NCI-H1417 treated with DMSO at 0.1 percent for 48 hours (cell line): ENCODE results near the gene MTMR12.
"Not testable (repeated sequence)": the region's sequence is repeated elsewhere in the genome, so short reads cannot be mapped to it uniquely, and the experiment has no call there.

Experiments used
- DNase-seq: peaks from one replicate; lab custom pipeline; 2025; lab: John Stamatoyannopoulos, UW

The MTMR12 gene

DNA sequence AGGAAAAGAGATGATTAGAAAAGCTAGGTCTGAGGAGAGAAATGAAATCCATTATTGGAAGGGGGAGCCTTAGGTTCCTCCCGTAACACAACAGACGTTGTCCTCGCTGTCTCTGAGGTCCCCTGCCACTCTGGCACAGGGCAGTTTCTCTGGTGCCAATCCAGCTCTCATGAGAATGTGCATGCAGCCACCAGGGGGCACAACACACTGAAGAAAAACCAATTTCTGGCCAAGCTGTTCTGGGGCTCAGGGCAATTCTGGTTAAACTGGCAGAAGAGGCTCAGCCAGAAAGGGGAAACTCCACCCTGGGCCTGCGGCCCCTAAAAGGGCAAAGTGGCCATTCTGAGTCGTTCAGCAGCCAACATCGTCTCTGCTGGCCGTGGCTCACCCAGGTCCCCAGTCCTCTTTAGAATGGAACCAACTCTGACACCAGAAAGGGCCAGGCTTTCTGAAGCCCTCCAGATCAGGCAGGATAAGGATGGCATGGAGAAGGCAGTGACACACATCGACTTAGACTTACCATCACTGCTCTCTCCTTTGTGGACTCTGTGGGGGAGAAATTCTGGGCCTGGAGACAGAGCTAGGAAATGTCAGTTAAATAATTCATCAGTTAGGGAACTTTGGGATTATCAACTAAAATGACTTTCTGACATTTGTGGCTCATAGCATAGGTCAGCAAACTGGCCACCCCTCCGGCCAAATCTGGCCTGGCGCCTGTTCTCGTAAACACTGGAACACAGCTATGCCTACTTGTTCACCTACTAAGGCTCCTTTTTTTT lies 80.1 kb downstream of the MTMR12 start:
- DNase-seq: no peak

DNA sequence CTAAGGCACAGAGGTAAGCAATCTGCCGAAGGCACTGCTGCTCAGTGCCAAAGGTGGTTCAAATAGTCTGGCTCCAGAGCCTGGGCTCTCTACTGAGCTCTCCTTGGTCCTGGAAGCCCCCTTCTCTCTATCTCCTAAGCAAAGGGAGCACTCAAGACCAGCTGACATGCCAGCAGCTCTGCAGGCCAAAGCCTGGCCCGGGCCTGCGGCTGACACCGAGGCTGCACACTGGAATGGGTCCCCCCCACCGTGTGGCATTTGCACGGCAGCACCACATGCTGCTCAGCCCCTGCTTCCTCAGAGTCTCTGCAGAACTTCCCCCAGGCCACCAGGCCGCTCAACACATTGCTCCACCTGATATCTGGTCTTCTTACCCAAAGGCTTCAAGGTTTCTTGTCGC lies 80.8 kb downstream of the MTMR12 start:
- no peak for DNase-seq

DNA sequence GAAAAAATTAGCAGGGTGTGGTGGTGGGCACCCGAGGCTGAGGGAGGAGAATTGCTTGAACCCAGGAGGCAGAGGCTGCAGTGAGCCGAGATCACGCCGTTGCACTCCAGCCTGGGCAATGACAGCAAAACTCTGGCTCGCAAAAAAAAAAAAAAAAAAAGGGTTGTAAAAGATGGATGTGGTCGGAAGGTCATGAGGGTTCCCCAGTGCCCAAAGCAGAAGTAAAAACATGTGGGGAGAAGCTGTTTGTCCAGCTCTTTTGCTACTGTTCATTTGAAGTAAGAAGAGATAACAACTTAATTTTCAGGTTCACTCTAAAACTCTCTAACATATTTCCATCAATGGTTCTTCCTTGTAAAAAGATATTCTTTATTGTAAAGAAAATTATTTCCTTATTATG lies 81.5 kb downstream of the MTMR12 start:
- no peak for DNase-seq

DNA sequence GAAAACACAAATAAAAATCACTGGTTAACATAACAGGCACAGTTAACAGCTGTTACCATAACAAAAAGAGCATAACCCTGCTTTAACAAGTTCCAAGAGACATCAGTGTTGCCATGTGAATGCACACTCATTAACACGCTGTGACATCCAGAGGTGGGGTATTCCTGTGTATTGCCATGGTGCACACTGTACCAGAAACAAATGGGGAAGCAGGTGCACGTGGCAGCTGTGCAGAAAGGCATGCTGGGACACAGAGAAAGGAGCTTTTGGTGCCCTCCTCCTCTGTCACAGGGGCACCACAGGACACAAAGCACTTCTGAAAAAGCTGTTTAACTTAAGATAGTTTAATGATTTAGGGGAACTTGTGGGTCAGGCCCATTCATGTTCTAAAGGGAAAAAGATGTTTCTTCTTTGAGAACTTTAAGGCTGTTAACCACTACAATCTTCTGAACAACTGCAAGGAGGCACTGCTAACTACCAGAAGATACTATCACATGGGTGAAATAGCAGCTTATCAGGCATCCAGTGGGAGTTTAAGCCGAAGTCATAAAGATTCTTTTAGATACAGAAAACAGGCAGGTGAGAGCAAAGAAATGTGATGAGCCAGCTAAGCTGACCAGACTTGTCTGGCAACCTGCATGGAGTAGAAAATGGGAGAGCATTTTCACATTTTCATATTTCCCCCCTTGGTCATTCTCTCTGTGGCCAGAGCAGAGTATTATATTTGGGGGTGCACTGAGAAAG lies 82.2 kb downstream of the MTMR12 start:
- no peak for DNase-seq

DNA sequence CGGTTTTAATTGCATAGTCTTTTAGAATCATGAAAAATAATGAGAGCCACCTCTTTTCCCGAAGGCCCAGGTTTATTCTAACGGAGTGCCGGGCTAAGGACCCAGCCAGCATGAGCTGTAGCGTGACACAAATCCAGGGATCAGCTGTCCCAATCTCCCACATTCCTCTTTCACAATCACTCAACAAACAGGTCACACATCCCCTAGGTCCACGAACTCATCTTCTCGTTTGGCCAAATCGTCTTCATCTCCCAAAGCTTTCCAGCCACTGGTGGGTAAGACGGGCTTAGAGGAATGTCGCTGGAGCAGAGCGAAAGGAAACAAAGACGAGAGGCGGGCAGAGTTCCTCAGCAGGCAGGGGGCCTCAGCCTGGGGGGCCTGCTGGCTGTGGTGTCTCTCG lies 83.2 kb downstream of the MTMR12 start:
- DNase-seq: no peak

DNA sequence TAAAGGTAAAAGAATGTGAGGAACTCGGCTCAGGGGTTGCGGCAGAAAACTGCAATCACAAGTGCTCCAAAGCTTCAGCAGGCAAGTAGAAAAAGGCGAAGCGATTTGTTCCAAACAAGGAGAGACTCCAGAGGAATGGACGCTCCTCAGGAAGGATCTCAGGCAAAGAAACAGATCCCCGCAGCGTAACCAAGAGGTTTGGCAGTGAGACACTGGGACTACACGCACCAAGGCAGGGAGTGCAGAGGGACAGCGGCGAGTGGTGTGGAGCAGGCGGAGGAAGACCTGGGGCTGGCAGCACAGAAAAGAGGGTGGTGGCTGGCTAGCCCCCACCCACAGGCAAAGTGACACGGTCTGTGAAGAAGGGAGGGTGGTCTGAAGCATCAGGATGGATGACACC lies 83.9 kb downstream of the MTMR12 start:
- no peak for DNase-seq

DNA sequence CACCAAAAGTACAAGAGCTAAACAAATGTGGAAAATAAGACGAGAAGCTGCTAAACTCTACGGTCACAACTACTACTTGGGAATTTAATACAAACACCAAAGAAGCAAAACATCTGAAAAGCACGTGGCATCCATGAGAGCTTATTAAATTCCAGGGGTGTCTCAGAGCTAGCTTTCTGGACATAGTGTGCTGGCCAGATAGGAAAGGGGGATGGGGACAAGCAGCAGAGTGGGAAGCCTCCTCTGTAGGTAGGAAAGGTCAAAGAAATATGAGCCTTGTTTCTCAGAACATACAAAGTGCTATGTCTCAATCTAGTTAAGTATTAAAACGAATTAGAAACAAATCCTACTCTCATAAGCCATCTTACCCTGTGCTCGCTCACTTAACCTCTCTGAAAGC lies 87.3 kb downstream of the MTMR12 start:
- DNase-seq: no peak

DNA sequence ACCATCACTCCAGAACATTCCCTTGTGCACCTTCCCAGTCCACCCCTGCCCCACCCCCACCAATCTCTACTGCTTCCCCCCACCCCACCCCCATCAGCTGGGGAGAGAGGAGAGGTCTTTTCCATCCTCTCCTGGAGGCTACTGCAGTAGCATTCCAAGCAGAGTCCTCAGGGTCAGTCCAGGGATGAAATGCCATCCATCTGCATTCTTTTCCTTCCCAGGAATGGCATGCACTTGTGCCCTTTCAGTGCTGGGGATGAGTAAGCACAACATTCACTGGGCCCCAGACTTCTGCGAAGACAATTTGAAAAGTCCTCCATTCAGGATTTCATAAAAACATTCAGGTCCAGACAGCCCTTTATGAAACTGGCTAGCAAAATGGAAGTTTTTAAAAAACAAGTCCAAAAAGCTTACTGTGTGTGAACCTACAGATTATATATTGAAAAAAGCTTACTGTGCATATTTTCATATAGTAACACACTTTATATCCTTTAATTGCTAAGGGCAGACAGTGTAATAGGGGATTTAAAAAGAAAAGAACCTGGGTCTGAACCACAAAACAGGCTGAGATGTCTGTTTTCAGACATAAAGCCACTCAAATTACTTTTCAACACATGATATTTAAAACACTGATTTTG lies 88.6 kb downstream of the MTMR12 start:
- no peak for DNase-seq

DNA sequence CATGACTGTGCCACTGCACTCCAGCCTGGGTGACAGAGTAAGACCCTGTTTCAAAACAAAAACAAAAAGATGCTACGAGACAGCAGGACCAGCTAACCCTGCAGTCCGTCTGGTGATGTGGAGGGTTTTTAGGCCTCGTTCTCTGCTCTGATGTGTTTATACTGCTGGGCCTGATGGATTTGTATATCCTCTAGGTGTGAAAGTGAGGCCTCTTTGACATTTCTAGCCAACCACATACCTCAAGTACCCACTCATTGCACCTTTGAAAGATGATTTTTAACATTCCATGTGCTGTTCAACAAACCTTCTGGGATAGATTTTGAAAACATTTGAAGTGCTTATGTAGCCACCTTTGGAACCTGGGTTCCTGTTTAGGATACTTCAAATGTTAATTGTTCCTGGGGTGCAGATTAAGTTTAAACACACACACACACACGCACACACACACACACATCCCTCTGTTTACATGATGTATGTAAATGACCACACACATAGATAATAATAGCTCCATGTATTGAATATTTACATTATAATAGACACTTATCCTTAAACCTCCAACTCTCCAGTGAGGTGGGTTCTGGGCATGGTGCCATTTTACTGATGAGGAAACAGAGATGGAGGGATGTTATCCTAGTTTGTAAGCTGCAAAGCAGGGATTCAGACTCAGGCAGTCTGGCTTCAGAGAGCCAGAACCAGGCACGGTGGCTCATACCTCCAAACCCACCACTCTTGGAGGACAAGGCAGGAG lies 89.8 kb downstream of the MTMR12 start:
- DNase-seq: no peak

DNA sequence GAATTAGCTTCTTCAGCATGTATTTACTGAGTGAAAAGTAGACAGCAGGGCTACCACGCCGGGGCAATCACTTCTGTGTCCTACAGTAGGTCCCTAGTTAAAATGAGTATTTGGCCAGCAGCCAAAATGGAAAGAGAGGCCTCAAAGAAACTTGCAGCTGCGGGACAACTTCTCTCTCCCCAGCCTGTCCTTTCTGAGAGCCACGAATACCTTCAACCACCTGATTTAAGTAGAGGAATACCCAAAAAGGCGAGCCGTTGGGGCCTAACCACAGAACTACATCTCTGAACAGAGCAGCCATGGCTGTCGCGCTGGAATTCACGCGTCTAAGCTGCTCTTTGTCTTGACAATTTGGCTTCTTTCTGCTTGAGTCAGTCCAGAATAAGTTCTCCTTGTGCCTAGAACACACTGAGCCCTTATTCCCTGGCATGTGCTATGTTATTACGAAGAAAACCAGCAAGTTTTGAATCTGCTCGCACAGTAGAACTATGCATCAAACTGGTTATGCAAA lies 94.8 kb downstream of the MTMR12 start:
- no peak for DNase-seq

DNA sequence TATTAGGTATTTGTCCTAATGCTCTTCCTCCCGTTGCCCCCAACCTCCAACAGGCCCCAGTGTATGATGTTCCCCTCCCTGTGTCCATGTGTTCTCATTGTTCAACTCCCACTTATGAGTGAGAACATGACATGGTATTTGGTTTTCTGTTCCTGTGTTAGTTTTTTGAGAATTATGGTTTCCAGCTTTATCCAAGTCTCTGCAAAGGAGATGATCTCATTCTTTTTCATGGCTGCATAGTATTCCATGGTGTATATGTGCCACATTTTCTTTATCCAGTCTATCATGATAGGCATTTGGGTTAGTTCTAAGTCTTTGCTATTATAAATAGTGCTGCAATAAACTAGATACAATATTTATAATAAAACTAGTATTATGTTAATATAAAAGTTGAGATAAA lies 98.4 kb downstream of the MTMR12 start:
- not testable (repeated sequence) for DNase-seq

DNA sequence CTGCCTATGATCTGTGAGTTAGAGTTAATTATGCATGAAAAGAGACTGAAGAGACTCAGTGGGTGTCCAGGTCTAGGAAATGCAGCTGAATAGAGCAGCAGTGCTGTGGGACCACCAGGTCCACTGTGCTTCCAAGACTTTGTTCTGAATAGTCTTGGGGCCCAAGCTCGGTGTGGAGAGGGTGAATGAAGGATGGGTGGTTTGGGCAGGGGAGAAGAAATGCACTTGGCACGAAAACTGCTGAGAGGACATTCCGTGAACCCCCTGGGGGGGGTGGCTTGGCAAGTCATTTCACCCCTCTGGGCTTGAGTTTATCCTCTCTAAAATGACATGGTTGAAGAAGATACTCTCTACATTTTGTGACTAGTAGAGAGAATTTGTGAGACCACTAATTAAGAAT lies 102.6 kb downstream of the MTMR12 start:
- DNase-seq: no peak

DNA sequence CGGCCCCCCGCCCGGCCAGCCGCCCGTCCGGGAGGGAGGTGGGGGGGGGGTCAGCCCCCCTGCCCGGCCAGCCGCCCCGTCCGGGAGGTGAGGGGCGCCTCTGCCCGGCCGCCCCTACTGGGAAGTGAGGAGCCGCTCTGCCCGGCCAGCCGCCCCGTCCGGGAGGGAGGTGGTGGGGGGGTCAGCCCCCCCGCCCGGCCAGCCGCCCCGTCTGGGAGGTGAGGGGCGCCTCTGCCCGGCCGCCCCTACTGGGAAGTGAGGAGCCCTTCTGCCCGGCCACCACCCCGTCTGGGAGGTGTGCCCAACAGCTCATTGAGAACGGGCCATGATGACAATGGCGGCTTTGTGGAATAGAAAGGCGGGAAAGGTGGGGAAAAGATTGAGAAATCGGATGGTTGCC lies 103.9 kb downstream of the MTMR12 start:
- DNase-seq: not testable (repeated sequence)

DNA sequence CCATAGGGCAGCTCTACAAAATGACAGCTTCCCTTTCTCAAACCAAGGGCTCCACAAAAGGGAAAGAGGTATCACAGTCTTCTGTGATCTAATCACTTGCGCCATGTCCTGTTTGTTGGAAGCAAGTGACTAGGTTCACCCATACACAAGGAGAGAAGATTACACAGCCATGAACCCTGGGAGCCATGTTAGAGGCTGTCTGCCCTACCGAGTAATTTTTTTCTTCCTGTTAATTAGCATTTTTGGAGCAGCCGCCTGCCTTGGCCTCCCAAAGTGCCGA lies 105.4 kb downstream of the MTMR12 start:
- no peak for DNase-seq

DNA sequence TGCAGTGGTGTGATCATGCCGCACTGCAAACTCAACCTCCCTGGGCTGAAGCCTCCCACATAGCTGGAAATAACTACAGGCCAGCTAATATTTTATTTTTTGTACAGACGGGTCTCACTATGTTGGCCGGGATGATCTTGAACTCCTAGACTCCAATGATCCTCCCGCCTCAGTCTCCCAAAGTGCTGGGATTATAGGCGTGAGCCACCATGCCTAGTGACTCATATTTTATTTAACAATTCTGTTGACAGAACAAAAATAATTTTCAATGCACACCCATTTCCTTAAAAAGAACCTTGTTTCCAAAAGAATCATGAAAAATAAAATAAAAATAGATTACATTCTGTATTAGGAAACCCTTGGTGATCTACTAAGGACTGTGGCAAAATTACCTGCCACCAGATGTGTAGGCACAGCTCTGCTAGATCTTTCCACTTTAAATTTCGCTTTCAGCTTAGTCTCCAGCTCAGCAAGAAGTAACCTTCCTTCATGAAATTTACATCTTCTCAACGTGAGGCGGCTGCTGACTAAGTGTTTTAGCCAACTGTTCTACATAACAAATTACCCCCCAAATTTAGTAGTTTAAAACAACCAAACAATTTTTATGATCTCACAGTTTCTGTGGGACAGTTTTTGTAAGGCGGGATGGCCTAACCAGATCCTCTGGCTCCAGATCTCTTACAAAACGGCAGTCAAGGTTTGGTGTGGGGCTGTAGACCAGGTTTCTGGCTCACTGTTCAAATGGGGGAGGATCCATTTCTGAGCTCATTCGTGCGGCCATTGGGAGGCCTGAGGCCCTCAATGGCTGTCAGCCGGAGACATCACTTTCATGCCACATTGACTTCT lies 106.0 kb downstream of the MTMR12 start:
- DNase-seq: no peak

DNA sequence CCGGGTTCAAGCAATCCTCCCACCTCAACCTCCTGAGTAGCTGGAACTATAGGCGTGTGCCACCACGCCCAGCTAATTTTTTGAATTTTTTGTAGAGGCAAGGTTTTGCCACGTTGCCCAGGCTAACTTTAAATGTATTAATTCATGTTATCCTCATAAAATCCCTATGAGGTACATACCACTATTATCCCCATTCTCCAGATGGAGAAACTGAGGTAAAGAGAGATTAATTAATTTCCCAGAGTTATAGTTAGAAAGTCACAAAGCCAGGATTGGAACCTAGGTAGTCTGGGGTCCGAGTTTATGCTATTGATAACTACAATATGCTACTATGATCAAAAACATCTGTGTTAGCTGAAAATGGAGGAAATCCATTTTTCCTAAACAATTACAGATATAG lies 106.7 kb downstream of the MTMR12 start:
- no peak for DNase-seq

DNA sequence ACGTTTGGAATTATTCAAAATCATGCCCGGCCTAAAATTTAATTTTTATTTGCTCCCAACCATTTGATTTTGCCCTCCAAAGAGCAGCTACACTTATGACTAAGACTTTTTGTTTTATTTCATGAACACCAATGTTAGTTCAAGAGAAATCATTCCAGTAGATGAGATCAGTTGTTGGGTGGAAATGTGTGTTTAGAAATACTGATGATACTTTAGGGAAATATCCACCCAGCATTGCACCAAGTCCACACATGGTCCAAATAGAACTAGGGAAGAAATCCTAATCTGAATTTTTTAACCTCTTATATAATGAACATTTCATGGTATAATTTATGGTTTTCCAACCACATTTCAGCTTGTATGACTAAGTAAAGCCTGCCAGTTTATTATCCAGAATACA lies 110.3 kb downstream of the MTMR12 start:
- no peak for DNase-seq

DNA sequence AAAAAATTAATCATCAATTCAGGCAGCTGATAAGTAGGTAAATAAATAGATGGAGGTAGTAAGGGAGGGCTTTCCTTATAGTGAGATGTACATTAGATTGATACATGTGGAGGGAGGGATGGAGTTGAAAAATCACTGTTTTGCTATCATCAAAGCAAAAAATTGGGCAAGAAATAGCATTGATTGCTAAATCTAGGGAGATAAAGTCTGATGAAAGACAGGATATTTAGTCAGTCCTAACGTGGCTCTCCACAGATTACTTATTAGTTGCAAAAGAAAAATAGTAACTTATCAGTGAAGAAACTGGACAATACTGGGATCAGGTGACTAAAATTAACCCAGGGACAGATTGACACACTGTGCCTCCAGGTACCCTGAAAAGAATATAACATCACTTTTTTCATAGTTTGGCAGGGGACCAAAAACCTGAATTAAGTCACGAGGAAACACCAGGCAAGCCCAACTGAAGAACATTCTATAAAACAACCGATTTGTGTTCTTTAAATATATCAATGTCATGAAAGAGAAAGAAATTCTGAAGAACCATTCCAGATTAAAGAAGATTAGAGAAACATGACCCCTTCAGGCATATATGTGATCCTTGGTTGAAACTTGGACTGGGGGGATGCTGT lies 111.5 kb downstream of the MTMR12 start:
- no peak for DNase-seq

DNA sequence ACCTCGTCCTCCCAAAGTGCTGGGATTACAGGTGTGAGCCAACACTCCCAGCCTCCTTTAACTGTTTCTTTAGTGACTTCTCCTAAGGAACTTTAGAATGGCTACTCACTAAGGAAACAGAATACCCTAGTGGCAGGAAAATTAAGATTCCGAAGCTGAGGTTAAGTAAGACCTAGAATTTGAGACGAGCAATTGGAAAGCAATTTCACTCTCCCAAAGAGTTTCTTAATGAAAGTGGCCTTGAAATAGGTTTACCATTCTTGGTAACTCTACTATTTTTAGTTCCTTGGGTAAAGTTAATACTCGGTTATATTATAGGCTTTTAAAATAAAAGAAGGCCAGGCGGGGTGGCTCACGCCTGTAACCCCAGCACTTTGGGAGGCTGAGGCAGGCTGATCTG lies 115.7 kb downstream of the MTMR12 start:
- DNase-seq: no peak

DNA sequence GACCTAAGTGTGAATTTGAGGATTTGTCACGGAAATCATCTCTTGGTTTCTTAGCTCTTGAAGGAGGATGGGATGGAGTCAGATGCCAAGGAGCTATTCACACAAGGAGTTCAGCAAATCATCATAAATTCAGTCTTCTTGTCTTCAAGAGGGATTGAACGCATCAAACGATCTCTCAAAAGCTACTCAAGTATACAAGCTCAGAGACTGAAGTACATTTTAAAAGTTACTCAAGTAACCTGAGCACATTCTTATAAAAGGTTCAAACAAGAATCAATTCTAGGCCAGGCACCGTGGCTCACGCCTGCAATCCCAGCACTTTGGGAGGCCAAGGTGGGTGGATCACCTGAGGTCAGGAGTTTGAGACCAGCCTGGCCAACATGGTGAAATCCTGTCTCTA lies 117.5 kb downstream of the MTMR12 start:
- no peak for DNase-seq

DNA sequence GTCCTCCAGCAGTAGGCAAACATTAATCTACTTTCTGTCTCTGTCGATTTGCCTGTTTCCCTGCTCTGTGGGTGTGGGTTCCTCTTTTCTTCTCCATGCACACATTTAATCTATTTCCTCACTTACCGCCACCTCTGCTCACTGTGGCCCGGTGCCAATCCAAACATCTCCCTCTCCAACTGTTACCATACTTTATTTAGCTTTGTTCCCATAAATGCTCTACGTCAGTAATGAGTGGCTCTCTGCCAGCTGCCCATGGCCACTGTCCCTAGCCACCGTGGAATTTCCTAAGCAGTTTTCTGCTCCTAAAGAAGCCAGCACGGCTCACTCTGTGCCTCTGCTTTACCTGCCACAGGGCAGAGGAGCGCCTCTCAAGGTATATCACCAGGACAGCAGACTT lies 119.1 kb downstream of the MTMR12 start:
- peak; percentile 95 for DNase-seq
